ENCODE measurements around the gene TAC4.
A peak's percentile ranks its signal among the peaks of the same experiment; 100 is the strongest.
"Not testable (repeated sequence)": the region's sequence is repeated elsewhere in the genome, so short reads cannot be mapped to it uniquely, and the experiment has no call there.

The TAC4 gene

GRCh38 chr17:49843774-49844350, 4.0 kb downstream of the TAC4 start:
- DNase-seq (ENCODE audit: low read depth in 2 of 2): no peak

- DNase-seq (ENCODE audit: low read depth in 2 of 2): no peak
Observed at GRCh38 chr17:49842846-49843245, 5.0 kb downstream of the TAC4 start.

DNA sequence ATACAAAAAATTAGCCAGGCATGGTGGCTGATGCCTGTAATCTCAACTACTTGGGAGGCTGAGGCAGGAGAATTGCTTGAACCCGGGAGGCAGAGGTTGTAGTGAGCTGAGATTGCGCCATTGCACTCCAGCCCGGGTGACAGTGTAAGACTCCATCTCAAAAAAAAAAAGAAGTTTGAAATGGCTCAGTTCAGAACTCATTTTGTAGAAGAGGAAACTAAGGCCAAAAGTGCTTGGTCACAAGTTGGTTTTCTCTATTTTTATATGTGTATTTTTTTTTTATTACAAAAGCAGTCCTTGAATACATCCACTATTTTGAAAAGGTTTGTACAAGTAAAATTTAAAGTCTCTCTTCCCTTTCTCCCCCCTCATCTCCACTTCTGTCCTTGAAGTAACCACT, 5.5 kb downstream of the TAC4 start:
- no peak for DNase-seq (ENCODE audit: low read depth in 2 of 2)

GRCh38 chr17:49841548-49841947, 6.3 kb downstream of the TAC4 start:
- no peak for DNase-seq (ENCODE audit: low read depth in 2 of 2)

DNA sequence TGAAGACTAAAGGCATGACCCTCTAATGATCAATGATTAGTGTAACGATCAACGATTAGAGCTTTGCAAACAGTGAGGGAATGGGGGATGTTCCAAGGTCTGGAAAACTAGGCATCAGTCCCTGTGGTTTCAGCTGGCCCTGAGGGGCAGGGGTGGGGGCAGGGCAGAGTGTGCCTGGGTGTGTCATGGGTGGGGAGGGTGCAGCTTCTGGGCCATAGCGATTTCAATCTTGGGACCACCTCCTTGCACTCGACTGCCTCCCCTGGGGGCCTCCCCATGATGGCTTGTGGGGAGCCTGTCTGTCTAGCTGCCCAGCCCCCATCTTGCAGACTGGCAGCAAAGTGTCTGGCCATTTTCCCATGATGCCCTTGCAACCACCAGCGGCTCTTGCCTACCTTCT, 8.4 kb downstream of the TAC4 start:
- DNase-seq (ENCODE audit: low read depth in 2 of 2): no peak

GRCh38 chr17:49836111-49837030, 11.5 kb downstream of the TAC4 start:
- peak; percentile 47 to 50 for DNase-seq (ENCODE audit: low read depth in 2 of 2)

DNA sequence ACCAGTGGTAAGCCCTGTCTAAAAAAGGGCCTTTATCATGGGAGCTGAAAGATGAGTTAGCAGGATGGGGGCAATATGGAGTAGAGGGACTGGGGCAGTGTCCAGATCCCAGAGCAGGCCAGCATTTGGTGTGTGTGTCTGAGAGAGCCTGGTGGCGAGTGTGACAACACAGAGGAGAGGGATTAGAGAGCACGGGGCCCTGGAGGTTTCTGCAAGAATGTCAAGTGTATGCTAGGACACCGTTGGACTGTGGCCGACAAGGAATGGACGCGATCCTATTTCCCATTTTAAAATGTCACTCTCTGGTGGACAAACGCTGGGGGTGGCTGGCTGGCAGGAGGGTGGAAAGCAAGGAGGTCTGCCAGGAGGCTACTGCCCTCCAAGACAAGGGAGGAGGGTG, 12.4 kb downstream of the TAC4 start:
- no peak for DNase-seq (ENCODE audit: low read depth in 2 of 2)

DNA sequence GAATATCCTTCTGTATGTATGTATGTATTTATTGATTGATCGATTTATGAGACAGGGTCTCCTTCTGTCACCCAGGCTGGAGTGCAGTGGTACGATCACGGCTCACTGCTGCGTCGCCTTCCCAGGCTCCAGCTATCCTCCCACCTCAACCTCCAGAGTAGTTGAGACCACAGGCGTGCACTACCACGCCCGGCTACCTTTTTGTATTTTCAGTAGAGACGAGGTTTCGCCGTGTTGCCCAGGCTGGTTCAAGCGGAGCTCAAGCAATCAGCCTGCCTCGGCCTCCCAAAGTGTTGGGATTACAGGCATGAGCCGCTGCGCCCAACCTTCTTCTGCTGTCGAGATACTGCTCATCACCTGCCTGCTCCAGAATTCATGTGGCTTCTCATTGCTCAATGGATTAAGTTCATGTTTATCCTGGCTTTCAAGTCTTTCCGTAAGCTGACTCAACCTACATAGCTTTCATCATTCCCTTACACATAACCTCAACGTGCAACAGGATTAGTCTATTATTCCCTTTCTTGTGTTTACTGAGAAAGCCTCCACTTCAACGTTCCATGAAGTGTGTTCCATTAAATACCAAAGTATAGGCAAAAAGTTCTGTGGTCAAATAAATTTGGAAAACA, 13.6 kb downstream of the TAC4 start:
- no peak for DNase-seq (ENCODE audit: low read depth in 2 of 2)

GRCh38 chr17:49832840-49833599, 14.8 kb downstream of the TAC4 start:
- DNase-seq (ENCODE audit: low read depth in 2 of 2): no peak

- no peak for DNase-seq (ENCODE audit: low read depth in 2 of 2)
Observed at GRCh38 chr17:49830605-49831004, 17.3 kb downstream of the TAC4 start.

DNA sequence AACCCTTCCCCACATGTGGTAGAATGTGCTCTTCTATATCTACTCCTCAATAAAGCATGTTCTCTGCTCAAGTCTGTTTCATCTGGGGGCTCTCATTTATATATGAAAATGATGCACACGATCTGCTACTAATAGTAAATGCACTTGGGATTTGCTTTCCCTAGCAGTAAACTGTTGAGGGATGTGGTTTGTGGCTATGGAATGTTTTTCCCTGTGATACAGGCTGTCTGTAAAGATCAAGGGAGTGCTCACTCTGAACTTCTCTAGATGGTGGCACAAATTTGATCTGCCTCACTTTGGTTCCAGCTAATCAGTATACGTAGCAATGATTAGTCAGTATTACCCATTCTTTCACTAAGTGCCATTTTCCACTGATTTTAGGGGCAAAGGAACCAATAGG, 18.8 kb downstream of the TAC4 start:
- DNase-seq (ENCODE audit: low read depth in 2 of 2): no peak

DNA sequence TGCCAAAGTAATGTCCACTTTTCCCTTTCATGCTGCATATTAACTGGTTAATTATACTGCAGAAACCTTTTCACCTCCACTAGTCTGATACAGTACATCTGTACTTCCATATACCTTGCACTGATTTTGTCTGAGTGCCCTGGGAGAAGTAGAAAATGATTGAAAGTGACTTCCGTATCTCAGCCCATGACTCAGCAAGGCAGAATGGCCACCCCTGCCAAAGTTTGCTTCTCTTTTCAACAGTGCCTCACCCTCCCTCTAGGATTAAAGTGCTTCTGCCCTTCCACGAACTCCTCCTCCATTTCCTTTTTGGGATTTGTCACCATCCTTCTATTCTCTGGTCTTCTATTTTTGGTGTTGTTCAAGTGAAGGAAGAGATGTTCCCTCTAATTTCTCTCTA, 19.5 kb downstream of the TAC4 start:
- DNase-seq (ENCODE audit: low read depth in 2 of 2): not testable (repeated sequence)

GRCh38 chr17:49825645-49826044, 22.2 kb downstream of the TAC4 start:
- DNase-seq (ENCODE audit: low read depth in 2 of 2): no peak

- DNase-seq (ENCODE audit: low read depth in 2 of 2): peak in 1 of 2 experiments; percentile 11
Observed at GRCh38 chr17:49823614-49824013, 24.3 kb downstream of the TAC4 start.

DNA sequence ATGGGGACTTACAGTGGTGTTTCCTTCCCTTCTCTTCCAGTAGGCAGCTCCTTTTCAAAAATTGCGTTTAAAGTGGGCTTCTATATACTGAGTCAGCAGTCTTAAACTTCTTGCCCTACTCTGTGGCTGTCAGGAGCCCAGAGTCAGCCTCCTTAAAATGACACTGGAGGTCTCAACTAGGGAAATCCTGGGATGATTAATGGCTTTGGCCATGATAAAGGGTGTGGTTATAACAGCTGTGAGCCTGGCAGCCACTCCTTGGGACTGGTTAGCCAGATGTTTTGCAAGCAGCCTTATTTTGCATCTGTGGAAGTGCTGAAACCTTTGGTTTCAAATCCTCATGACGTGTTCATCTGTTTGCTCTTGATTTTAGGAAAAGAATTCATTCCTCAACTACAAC, 25.0 kb downstream of the TAC4 start:
- DNase-seq (ENCODE audit: low read depth in 2 of 2): peak in 1 of 2 experiments; percentile 9

- DNase-seq (ENCODE audit: low read depth in 2 of 2): no peak
Observed at GRCh38 chr17:49821916-49822315, 26.0 kb downstream of the TAC4 start.

- DNase-seq (ENCODE audit: low read depth in 2 of 2): no peak
Observed at GRCh38 chr17:49821466-49821865, 26.4 kb downstream of the TAC4 start.

GRCh38 chr17:49820773-49821172, 27.1 kb downstream of the TAC4 start:
- no peak for DNase-seq (ENCODE audit: low read depth in 2 of 2)

DNA sequence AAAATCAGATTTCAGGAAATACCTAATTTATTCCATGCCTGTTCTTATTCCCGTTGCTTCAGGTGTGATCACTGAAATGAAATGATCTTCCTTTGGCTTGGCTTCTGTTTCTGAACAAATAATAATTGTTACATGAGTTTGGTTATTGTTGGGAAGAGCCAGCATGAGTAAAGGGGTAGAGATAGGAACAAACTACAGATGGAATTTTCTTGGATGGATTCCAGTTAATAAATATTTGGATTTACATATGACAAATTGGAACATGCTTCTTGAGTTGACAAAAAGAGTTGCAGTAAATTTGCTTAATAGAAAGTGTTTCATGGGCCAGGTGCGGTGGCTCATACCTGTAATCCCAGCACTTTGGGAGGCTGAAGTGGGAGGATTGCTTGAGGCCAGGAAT, 28.2 kb downstream of the TAC4 start:
- DNase-seq (ENCODE audit: low read depth in 2 of 2): no peak

DNA sequence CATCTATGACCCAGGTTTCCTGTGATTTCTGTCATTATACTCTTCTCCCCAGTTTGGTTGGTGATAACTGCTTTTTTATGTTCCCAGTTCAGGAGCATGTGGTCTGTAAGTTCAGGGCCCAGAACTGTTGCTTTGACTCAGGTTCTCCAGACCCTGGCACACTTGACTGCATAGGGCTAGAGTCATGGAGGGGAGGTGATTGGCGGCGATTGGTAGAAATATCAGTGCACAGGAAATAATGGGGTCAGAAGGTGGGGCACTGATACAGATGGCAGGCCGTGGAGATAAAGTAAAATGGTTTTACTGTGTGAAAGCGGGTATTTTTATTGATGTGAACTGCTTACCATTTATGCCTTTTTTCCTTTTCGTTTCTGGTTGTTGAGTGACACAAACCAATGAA, 28.7 kb downstream of the TAC4 start:
- no peak for DNase-seq (ENCODE audit: low read depth in 2 of 2)

- no peak for DNase-seq (ENCODE audit: low read depth in 2 of 2)
Observed at GRCh38 chr17:49817993-49818392, 29.9 kb downstream of the TAC4 start.

GRCh38 chr17:49815761-49816281, 32.0 kb downstream of the TAC4 start:
- no peak for DNase-seq (ENCODE audit: low read depth in 2 of 2)

Measured in fibroblast of skin of left biceps (primary cell).